ENCODE results near the gene DCAF11. TPM values are rescaled to one million over a fixed set of nuclear protein-coding genes. Genes with fewer than 3 reads are reported as not detected.

DCAF11 gene
- total RNA-seq, 1 experiment from 2014 or later = 45.5 TPM

- Histone ChIP-seq H3K4me3 (ENCODE audit: low read depth, low read length, poor library complexity, severe bottlenecking) (no peak overlapping the region), H3K9me3 (ENCODE audit: low read depth, low read length, poor library complexity, severe bottlenecking) (no peaks in the 10 kb centered on the region), H3K36me3 (ENCODE audit: insufficient read depth, low read length, poor library complexity, severe bottlenecking) (peaks cover 8% of the 10 kb centered on the region), H3K27ac (ENCODE audit: low read depth, low read length, poor library complexity, severe bottlenecking) (no peak overlapping the region), H3K27me3 (replicated peaks; ENCODE audit: insufficient read depth, low read depth, low read length, poor library complexity) (no peaks in the 10 kb centered on the region), H3K4me1 (ENCODE audit: insufficient read depth, low read length, poor library complexity, severe bottlenecking) (peaks cover 7% of the 10 kb centered on the region)
- POLR2A ChIA-PET (ENCODE audit: low non-redundant PET) = no interaction called here
- no TSS peak for BruUV-seq (replicated peaks)
- CTCF ChIA-PET = no interaction called here
- intact Hi-C loops (cut with micrococcal nuclease; ENCODE audit: unreplicated experiment) = no loop called here
- TF ChIP-seq, protein P1, sequence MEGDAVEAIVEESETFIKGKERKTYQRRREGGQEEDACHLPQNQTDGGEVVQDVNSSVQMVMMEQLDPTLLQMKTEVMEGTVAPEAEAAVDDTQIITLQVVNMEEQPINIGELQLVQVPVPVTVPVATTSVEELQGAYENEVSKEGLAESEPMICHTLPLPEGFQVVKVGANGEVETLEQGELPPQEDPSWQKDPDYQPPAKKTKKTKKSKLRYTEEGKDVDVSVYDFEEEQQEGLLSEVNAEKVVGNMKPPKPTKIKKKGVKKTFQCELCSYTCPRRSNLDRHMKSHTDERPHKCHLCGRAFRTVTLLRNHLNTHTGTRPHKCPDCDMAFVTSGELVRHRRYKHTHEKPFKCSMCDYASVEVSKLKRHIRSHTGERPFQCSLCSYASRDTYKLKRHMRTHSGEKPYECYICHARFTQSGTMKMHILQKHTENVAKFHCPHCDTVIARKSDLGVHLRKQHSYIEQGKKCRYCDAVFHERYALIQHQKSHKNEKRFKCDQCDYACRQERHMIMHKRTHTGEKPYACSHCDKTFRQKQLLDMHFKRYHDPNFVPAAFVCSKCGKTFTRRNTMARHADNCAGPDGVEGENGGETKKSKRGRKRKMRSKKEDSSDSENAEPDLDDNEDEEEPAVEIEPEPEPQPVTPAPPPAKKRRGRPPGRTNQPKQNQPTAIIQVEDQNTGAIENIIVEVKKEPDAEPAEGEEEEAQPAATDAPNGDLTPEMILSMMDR (conservative IDR thresholded peaks at IDR 0.05; ENCODE audit: low read depth, low read length) = no peak
- TF ChIP-seq EZH2 (IDR thresholded peaks at IDR 0.05; ENCODE audit: borderline replicate concordance, low read depth, low read length, poor library complexity, severe bottlenecking) = no peak
- no peak for DNase-seq (ENCODE audit: low spot score)
Measured at GRCh38 chr14:24132976-24133375, 18.4 kb downstream of the DCAF11 start.

- Histone ChIP-seq H3K27ac (ENCODE audit: low read depth, low read length, poor library complexity, severe bottlenecking) (no peak overlapping the region), H3K27me3 (replicated peaks; ENCODE audit: insufficient read depth, low read depth, low read length, poor library complexity) (no peaks in the 10 kb centered on the region), H3K36me3 (ENCODE audit: insufficient read depth, low read length, poor library complexity, severe bottlenecking) (peaks cover 16% of the 10 kb centered on the region), H3K9me3 (ENCODE audit: low read depth, low read length, poor library complexity, severe bottlenecking) (no peaks in the 10 kb centered on the region), H3K4me1 (ENCODE audit: insufficient read depth, low read length, poor library complexity, severe bottlenecking) (peaks cover 7% of the 10 kb centered on the region), H3K4me3 (ENCODE audit: low read depth, low read length, poor library complexity, severe bottlenecking) (no peak overlapping the region)
- ChIA-PET CTCF (no interaction called here), POLR2A (ENCODE audit: low non-redundant PET) (no interaction called here)
- DNase-seq (ENCODE audit: low spot score) = no peak
- intact Hi-C loops (cut with micrococcal nuclease; ENCODE audit: unreplicated experiment) = no loop called here
- no TSS peak for BruUV-seq (replicated peaks)
- TF ChIP-seq EZH2 (IDR thresholded peaks at IDR 0.05; ENCODE audit: borderline replicate concordance, low read depth, low read length, poor library complexity, severe bottlenecking) = no peak
- TF ChIP-seq, protein P1 (conservative IDR thresholded peaks at IDR 0.05; ENCODE audit: low read depth, low read length) = no peak
Measured at GRCh38 chr14:24133735-24134134, 19.2 kb downstream of the DCAF11 start.

DNA sequence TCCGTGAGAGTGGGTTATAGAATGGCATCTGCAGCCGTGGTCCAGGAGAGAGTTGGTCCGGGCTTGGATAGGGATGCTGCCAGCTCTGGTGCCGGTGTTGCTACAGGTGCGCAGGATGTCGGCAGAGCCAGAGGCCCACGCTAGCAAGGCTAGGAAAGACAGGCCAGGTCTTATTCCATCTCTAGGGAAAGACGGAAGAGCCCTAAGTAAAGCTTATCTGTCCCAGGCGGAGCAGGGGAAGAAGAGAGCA is 20.9 kb downstream of the DCAF11 start:
- no peak for DNase-seq (ENCODE audit: low spot score)
- peak overlapping the region; percentile 100 for H3K4me3 ChIP-seq (ENCODE audit: low read depth, low read length, poor library complexity, severe bottlenecking)
- POLR2A ChIA-PET (ENCODE audit: low non-redundant PET) = interaction anchor here (0.7 kb wide), 1 partner anchor 44 kb away, joined by 3 read pairs; no protein-coding TSS in a partner anchor
- no peak for TF ChIP-seq EZH2 (IDR thresholded peaks at IDR 0.05; ENCODE audit: borderline replicate concordance, low read depth, low read length, poor library complexity, severe bottlenecking)
- TF ChIP-seq, protein P1 (conservative IDR thresholded peaks at IDR 0.05; ENCODE audit: low read depth, low read length) = no peak
- no peaks in the 10 kb centered on the region for H3K27me3 ChIP-seq (replicated peaks; ENCODE audit: insufficient read depth, low read depth, low read length, poor library complexity)
- intact Hi-C loops (cut with micrococcal nuclease; ENCODE audit: unreplicated experiment) = no loop called here
- H3K27ac ChIP-seq (ENCODE audit: low read depth, low read length, poor library complexity, severe bottlenecking) = peak overlapping the region; percentile 18
- CTCF ChIA-PET = interaction anchor here (0.6 to 1.0 kb wide), 2 partner anchors 26 to 38 kb away, joined by 3 to 4 read pairs; partner anchors contain the start of gene IRF9
- H3K9me3 ChIP-seq (ENCODE audit: low read depth, low read length, poor library complexity, severe bottlenecking) = no peaks in the 10 kb centered on the region
- H3K4me1 ChIP-seq (ENCODE audit: insufficient read depth, low read length, poor library complexity, severe bottlenecking) = peaks cover 13% of the 10 kb centered on the region
- H3K36me3 ChIP-seq (ENCODE audit: insufficient read depth, low read length, poor library complexity, severe bottlenecking) = peaks cover 28% of the 10 kb centered on the region
- no TSS peak for BruUV-seq (replicated peaks)
